ENCODE data around the gene XYLB.
"Not testable (repeated sequence)": the region's sequence is repeated elsewhere in the genome, so short reads cannot be mapped to it uniquely, and the experiment has no call there.

The XYLB gene

GRCh38 chr3:38421679-38422336 is 75.2 kb downstream of the XYLB start:
- DNase-seq (no peak), ATAC-seq (ENCODE audit: insufficient read depth, low read depth) (no peak)

GRCh38 chr3:38426798-38427426 is 80.3 kb downstream of the XYLB start:
- not testable (repeated sequence) for H3K79me2 ChIP-seq (ENCODE audit: insufficient read depth, low read length); H2AFZ ChIP-seq (ENCODE audit: low read depth, low read length); H3K4me3 ChIP-seq (ENCODE audit: low read depth in 1 of 2, low read length in 2 of 2); H3K9me3 ChIP-seq (ENCODE audit: insufficient read depth, low read length, severe bottlenecking); H3K4me2 ChIP-seq (ENCODE audit: insufficient read depth, low read length); H4K20me1 ChIP-seq (ENCODE audit: insufficient read depth, low read length); H3K27me3 ChIP-seq (ENCODE audit: insufficient read depth, low read length, poor library complexity); H3K36me3 ChIP-seq (ENCODE audit: insufficient read depth, low read length); H3K9ac ChIP-seq (ENCODE audit: low read depth, low read length)
- peaks cover 18% of the 10 kb centered on the region for H3K4me1 ChIP-seq (ENCODE audit: insufficient read depth, low read length)
- ATAC-seq (ENCODE audit: insufficient read depth, low read depth) (peak; percentile 100), DNase-seq (peak; percentile 66)
- peak overlapping the region; percentile 69 for H3K27ac ChIP-seq (ENCODE audit: low read length)

More at GRCh38 chr3:38421679-38422336, 75.2 kb downstream of the XYLB start:
- no peaks in the 10 kb centered on the region for H3K27me3 ChIP-seq (ENCODE audit: insufficient read depth, low read length, poor library complexity)
- no peaks in the 10 kb centered on the region for H3K36me3 ChIP-seq (ENCODE audit: insufficient read depth, low read length)
- H4K20me1 ChIP-seq (ENCODE audit: insufficient read depth, low read length): no peaks in the 10 kb centered on the region
- no peak overlapping the region for H3K4me3 ChIP-seq (ENCODE audit: low read depth in 1 of 2, low read length in 2 of 2)
- no peak overlapping the region for H3K9ac ChIP-seq (ENCODE audit: low read depth, low read length)
- H2AFZ ChIP-seq (ENCODE audit: low read depth, low read length): no peak overlapping the region
- no peak overlapping the region for H3K27ac ChIP-seq (ENCODE audit: low read length)
- no peaks in the 10 kb centered on the region for H3K79me2 ChIP-seq (ENCODE audit: insufficient read depth, low read length)
- H3K4me1 ChIP-seq (ENCODE audit: insufficient read depth, low read length): peaks cover 7% of the 10 kb centered on the region
- H3K9me3 ChIP-seq (ENCODE audit: insufficient read depth, low read length, severe bottlenecking): no peaks in the 10 kb centered on the region
- TF ChIP-seq EZH2 (IDR thresholded peaks at IDR 0.05; ENCODE audit: borderline replicate concordance, low read depth, low read length, severe bottlenecking) (no peak), CTCF (IDR thresholded peaks at IDR 0.05; ENCODE audit: borderline replicate concordance, extremely low read depth, low read length, poor library complexity, severe bottlenecking) (no peak)
- no peak overlapping the region for H3K4me2 ChIP-seq (ENCODE audit: insufficient read depth, low read length)

- H3K27me3 ChIP-seq (ENCODE audit: insufficient read depth, low read length, poor library complexity); H3K36me3 ChIP-seq (ENCODE audit: insufficient read depth, low read length); H4K20me1 ChIP-seq (ENCODE audit: insufficient read depth, low read length); H3K79me2 ChIP-seq (ENCODE audit: insufficient read depth, low read length); ATAC-seq (ENCODE audit: insufficient read depth, low read depth); H3K9ac ChIP-seq (ENCODE audit: low read depth, low read length); H3K4me2 ChIP-seq (ENCODE audit: insufficient read depth, low read length); H2AFZ ChIP-seq (ENCODE audit: low read depth, low read length); H3K4me3 ChIP-seq (ENCODE audit: low read depth in 1 of 2, low read length in 2 of 2); H3K27ac ChIP-seq (ENCODE audit: low read length); H3K4me1 ChIP-seq (ENCODE audit: insufficient read depth, low read length): not testable (repeated sequence)
- H3K9me3 ChIP-seq (ENCODE audit: insufficient read depth, low read length, severe bottlenecking): peaks cover 28% of the 10 kb centered on the region
- DNase-seq: peak; percentile 37
Measured at GRCh38 chr3:38432871-38433658, 86.5 kb downstream of the XYLB start.

- H3K79me2 ChIP-seq (ENCODE audit: insufficient read depth, low read length): not testable (repeated sequence)
Measured at GRCh38 chr3:38433661-38434060, 87.1 kb downstream of the XYLB start.

GRCh38 chr3:38438436-38439069 is 92.0 kb downstream of the XYLB start:
- H3K4me3 ChIP-seq (ENCODE audit: low read depth in 1 of 2, low read length in 2 of 2); H3K4me2 ChIP-seq (ENCODE audit: insufficient read depth, low read length); H2AFZ ChIP-seq (ENCODE audit: low read depth, low read length); H4K20me1 ChIP-seq (ENCODE audit: insufficient read depth, low read length); H3K79me2 ChIP-seq (ENCODE audit: insufficient read depth, low read length); DNase-seq; ATAC-seq (ENCODE audit: insufficient read depth, low read depth); H3K36me3 ChIP-seq (ENCODE audit: insufficient read depth, low read length); H3K27ac ChIP-seq (ENCODE audit: low read length); H3K27me3 ChIP-seq (ENCODE audit: insufficient read depth, low read length, poor library complexity); H3K9ac ChIP-seq (ENCODE audit: low read depth, low read length); H3K4me1 ChIP-seq (ENCODE audit: insufficient read depth, low read length): not testable (repeated sequence)
- peaks cover 18% of the 10 kb centered on the region for H3K9me3 ChIP-seq (ENCODE audit: insufficient read depth, low read length, severe bottlenecking)

More at GRCh38 chr3:38433661-38434060, 87.1 kb downstream of the XYLB start:
- not testable (repeated sequence) for H3K27me3 ChIP-seq (ENCODE audit: insufficient read depth, low read length, poor library complexity); H3K4me3 ChIP-seq (ENCODE audit: low read depth in 1 of 2, low read length in 2 of 2); H3K4me1 ChIP-seq (ENCODE audit: insufficient read depth, low read length); ATAC-seq (ENCODE audit: insufficient read depth, low read depth); DNase-seq; H4K20me1 ChIP-seq (ENCODE audit: insufficient read depth, low read length); H3K36me3 ChIP-seq (ENCODE audit: insufficient read depth, low read length); H3K27ac ChIP-seq (ENCODE audit: low read length); H3K9ac ChIP-seq (ENCODE audit: low read depth, low read length); H3K4me2 ChIP-seq (ENCODE audit: insufficient read depth, low read length); H2AFZ ChIP-seq (ENCODE audit: low read depth, low read length)
- peaks cover 32% of the 10 kb centered on the region for H3K9me3 ChIP-seq (ENCODE audit: insufficient read depth, low read length, severe bottlenecking)

GRCh38 chr3:38443205-38443604 is 96.6 kb downstream of the XYLB start:
- H3K4me1 ChIP-seq (ENCODE audit: insufficient read depth, low read length); ATAC-seq (ENCODE audit: insufficient read depth, low read depth); H3K4me3 ChIP-seq (ENCODE audit: low read depth in 1 of 2, low read length in 2 of 2); H3K27ac ChIP-seq (ENCODE audit: low read length); H3K27me3 ChIP-seq (ENCODE audit: insufficient read depth, low read length, poor library complexity); H3K9ac ChIP-seq (ENCODE audit: low read depth, low read length); DNase-seq; H4K20me1 ChIP-seq (ENCODE audit: insufficient read depth, low read length); H3K36me3 ChIP-seq (ENCODE audit: insufficient read depth, low read length); H3K4me2 ChIP-seq (ENCODE audit: insufficient read depth, low read length); H2AFZ ChIP-seq (ENCODE audit: low read depth, low read length); H3K79me2 ChIP-seq (ENCODE audit: insufficient read depth, low read length): not testable (repeated sequence)
- H3K9me3 ChIP-seq (ENCODE audit: insufficient read depth, low read length, severe bottlenecking): peaks cover 14% of the 10 kb centered on the region

All from DND-41 (cell line).